HepG2 (cell line): Measurements from ENCODE around the gene ZC3H12A. TPM values are rescaled to one million over a fixed set of nuclear protein-coding genes. Genes with fewer than 3 reads are reported as not detected.
A peak's percentile ranks its signal among the peaks of the same experiment; 100 is the strongest.

Source experiments
- ATAC-seq: fragments of 200-7000 bp; cut with Tn5 transposase; 3 replicates; pipeline ENCODE4 v1.9.1; 2020; ENCODE audit warnings: mild to moderate bottlenecking, moderate library complexity
- BruUV-seq: library from RNA; stranded (reverse); fragments of 400-500 nt; replicated peaks from 2 replicates; lab custom pipeline; 2021; lab: Mats Ljungman, UMichigan
- CTCF ChIA-PET: fragments of 300-600 bp; formaldehyde crosslinking; extraction: SDS; loops from one replicate; lab custom pipeline; 2021; ENCODE audit warnings: low total read pairs, inconsistent platforms, low intra/inter-chr PET ratio; lab: Yijun Ruan, JAX
- POLR2A ChIA-PET: fragments of 350-600 bp; sonication (Branson Sonifier 250); formaldehyde crosslinking; loops from one replicate; lab custom pipeline; 2020; ENCODE audit warnings: antibody characterized with exemption, inconsistent platforms; lab: Yijun Ruan, JAX
- DNase-seq: peaks from one replicate; pipeline ENCODE4 v3.0.0-alpha.2; 2015; ENCODE audit warnings: low spot score
- FAIRE-seq: peaks from 3 replicates; lab custom pipeline; 2011; peaks lifted over from hg19 to GRCh38; lab: Jason Lieb, UNC
- H2AFZ ChIP-seq: one replicate; pipeline ENCODE4 v1.6.1; 2011; ENCODE audit warnings: low read length, inconsistent platforms
- H3K27ac ChIP-seq: fragments of 300-600 bp; 3 replicates; pipeline ENCODE4 v1.8.0; 2011; ENCODE audit warnings: mixed run types, mild to moderate bottlenecking, mixed read lengths, low read length, inconsistent platforms; ENCODE audit not compliant: insufficient read depth; ENCODE audit errors: extremely low read length
- H3K27me3 ChIP-seq, 2 experiments: fragments of 200-600 bp in 1 of 2; 2 replicates in 1 of 2; 3 replicates in 1 of 2; pipeline versions ENCODE4 v1.6.0 to v1.8.0; 2011; ENCODE audit warnings: low read length in 2 of 2, mild to moderate bottlenecking in 2 of 2, moderate library complexity in 2 of 2, inconsistent platforms in 1 of 2; ENCODE audit not compliant: insufficient read depth in 2 of 2, control insufficient read depth in 1 of 2
- H3K36me3 ChIP-seq, 2 experiments: fragments of 200-600 bp in 1 of 2; replicated peaks in 1 of 2; 2 replicates in 1 of 2; 3 replicates in 1 of 2; pipeline versions ENCODE4 v1.5.1 to v1.8.0; 2011; ENCODE audit warnings: low read length in 2 of 2, inconsistent platforms in 1 of 2; ENCODE audit not compliant: insufficient read depth in 2 of 2, control insufficient read depth in 1 of 2
- H3K4me1 ChIP-seq: 2 replicates; pipeline ENCODE4 v1.5.1; 2012; ENCODE audit warnings: low read length, inconsistent platforms; ENCODE audit not compliant: insufficient read depth
- H3K4me2 ChIP-seq: 2 replicates; pipeline ENCODE4 v1.6.0; 2011; ENCODE audit warnings: low read depth, low read length, inconsistent platforms
- H3K4me3 ChIP-seq, 3 experiments: fragments of 200-600 bp in 1 of 3; sonication (generic), shearing (Covaris generic) in 1 of 3; replicated peaks in 1 of 3; 2 replicates each; pipeline ENCODE4 v1.5.1; 2011 to 2016; ENCODE audit warnings: low read length in 3 of 3, inconsistent platforms in 2 of 3, low read depth in 2 of 3, mild to moderate bottlenecking in 2 of 3, control low read depth in 1 of 3, mixed read lengths in 1 of 3; ENCODE audit not compliant: insufficient read depth in 1 of 3
- H3K79me2 ChIP-seq: one replicate; pipeline ENCODE4 v1.6.1; 2011; ENCODE audit warnings: low read length, inconsistent platforms; ENCODE audit not compliant: insufficient read depth
- H3K9ac ChIP-seq: 2 replicates; pipeline ENCODE4 v1.6.0; 2011; ENCODE audit warnings: mild to moderate bottlenecking, low read depth, low read length, inconsistent platforms; ENCODE audit not compliant: insufficient read depth
- H3K9me3 ChIP-seq: 2 replicates; pipeline ENCODE4 v1.5.1; 2012; ENCODE audit warnings: mild to moderate bottlenecking, low read length
- H4K20me1 ChIP-seq: 2 replicates; pipeline ENCODE4 v1.6.0; 2011; ENCODE audit warnings: inconsistent platforms, mild to moderate bottlenecking, low read length, moderate library complexity; ENCODE audit not compliant: insufficient read depth
- BRCA1 ChIP-seq: sonication (generic); formaldehyde crosslinking; IDR thresholded peaks from 2 replicates; pipeline ENCODE4 v1.4.0; 2020; ENCODE audit warnings: missing genetic modification reagents
- DRAP1 ChIP-seq: IDR thresholded peaks from 2 replicates; pipeline ENCODE4 v1.6.1; 2016; ENCODE audit warnings: missing genetic modification reagents, missing compliant biosample characterization
- ERF ChIP-seq: IDR thresholded peaks from 2 replicates; pipeline ENCODE4 v1.6.1; 2018; ENCODE audit warnings: missing biosample characterization, missing genetic modification reagents
- MAFG ChIP-seq: sonication (generic); formaldehyde crosslinking; IDR thresholded peaks from 2 replicates; pipeline ENCODE4 v1.5.1; 2020; ENCODE audit warnings: mild to moderate bottlenecking, missing genetic modification reagents
- MYPOP ChIP-seq: sonication (generic); formaldehyde crosslinking; IDR thresholded peaks from 2 replicates; pipeline ENCODE4 v1.8.1; 2023; ENCODE audit warnings: mild to moderate bottlenecking, moderate library complexity, missing genetic modification reagents
- PBX2 ChIP-seq: IDR thresholded peaks from 2 replicates; pipeline ENCODE4 v1.6.1; 2016; ENCODE audit warnings: control low read depth
- SMC3 ChIP-seq: IDR thresholded peaks from 2 replicates; pipeline ENCODE4 v1.6.1; 2011; ENCODE audit warnings: low read length, improper control_type of control experiment
- THAP9 ChIP-seq: sonication (generic); formaldehyde crosslinking; IDR thresholded peaks from 2 replicates; pipeline ENCODE4; 2020; ENCODE audit warnings: missing genetic modification reagents, mild to moderate bottlenecking, borderline replicate concordance
- ZGPAT ChIP-seq: IDR thresholded peaks from 2 replicates; pipeline ENCODE4 v1.6.1; 2016; ENCODE audit warnings: mild to moderate bottlenecking
- ZNF280B ChIP-seq: sonication (generic); formaldehyde crosslinking; IDR thresholded peaks from 2 replicates; pipeline ENCODE4 v1.5.0; 2020; ENCODE audit warnings: missing genetic modification reagents, mild to moderate bottlenecking, borderline replicate concordance
- ZNF331 ChIP-seq: sonication (generic); formaldehyde crosslinking; IDR thresholded peaks from 2 replicates; pipeline ENCODE4 v1.4.0; 2020; ENCODE audit warnings: missing genetic modification reagents
- ZNF691 ChIP-seq: sonication (generic); formaldehyde crosslinking; IDR thresholded peaks from 2 replicates; pipeline ENCODE4 v1.4.0; 2020; ENCODE audit warnings: missing genetic modification reagents, low read depth, mild to moderate bottlenecking, borderline replicate concordance
- WGBS: methylation state at CpG from one replicate; pipeline ENCODE4 v1.1.6; 2017; ENCODE audit warnings: low lambda C conversion rate; 5-methylcytosine and 5-hydroxymethylcytosine counted together
- in situ Hi-C: cut with HindIII; loops from 2 replicates; pipeline ENCODE4 v1.10.0; 2017; ENCODE audit warnings: low pct_unique_long_range_greater_than_20kb; ENCODE audit not compliant: extremely low pct_ligation_motif_present
- intact Hi-C: fragments of 100-400 bp; cut with micrococcal nuclease; formaldehyde crosslinking; loops from one replicate; pipeline ENCODE4 v1.10.0; 2022; ENCODE audit not compliant: unreplicated experiment
- polyA plus RNA-seq, 8 experiments: library from polyadenylated mRNA; depleted of rRNA in 3 of 8; stranded (reverse) in 7 of 8; unstranded in 1 of 8; fragments of >200 nt; fragmentation: Illumina TruSeq in 4 of 8; extraction: Trizol in 4 of 8; gene quantifications; 2 replicates each; pipeline versions ENCODE4 v1.2.1 to v1.2.3, GENCODE V29; 2011 to 2016; ENCODE audit warnings: low read depth in 4 of 8, missing spikeins in 1 of 8, mixed read lengths in 1 of 8; ENCODE audit not compliant: insufficient read depth in 1 of 8
- total RNA-seq, 5 experiments: library from RNA; depleted of rRNA; stranded (reverse); fragments of >200 nt; fragmentation: Illumina TruSeq; extraction: Trizol; gene quantifications; 2 replicates each; pipeline ENCODE4 v1.2.3, GENCODE V29; 2016; ENCODE audit warnings: low read depth in 1 of 5

Gene ZC3H12A
- total and polyA plus RNA-seq, 2 of the 13 experiments (the other 11 are each of a cell fraction or from before 2014, with no cell fraction given) = 6.8 to 13.3 TPM

- no peaks in the 10 kb centered on the region for H3K9me3 ChIP-seq
- CTCF ChIA-PET = interaction anchor here (1.1 to 3.2 kb wide), 4 partner anchors 13 to 32 kb away, joined by 3 to 61 read pairs (median 7); partner anchors contain the start of gene ZC3H12A
- intact Hi-C loops = loop anchor here (1.0 kb wide), 1 partner anchor 32 kb away; no protein-coding TSS in a partner anchor
- no peak overlapping the region for H3K4me2 ChIP-seq
- ATAC-seq (peak; percentile 73), DNase-seq (peak; percentile 47), FAIRE-seq (peak; percentile 82)
- H2AFZ ChIP-seq = no peak overlapping the region
- no peaks in the 10 kb centered on the region for H3K79me2 ChIP-seq
- POLR2A ChIA-PET = interaction anchor here (0.7 to 4.3 kb wide), 7 partner anchors 10 to 33 kb away, joined by 3 to 57 read pairs (median 3); partner anchors contain the start of gene ZC3H12A
- no TSS peak for BruUV-seq
- 33% methylated on average over 7 of the region's 10 CpGs for WGBS
- H3K27me3 ChIP-seq = no peaks in the 10 kb centered on the region
- H3K27ac ChIP-seq = no peak overlapping the region
- H4K20me1 ChIP-seq = no peaks in the 10 kb centered on the region
- no peak overlapping the region for H3K9ac ChIP-seq
- H3K4me3 ChIP-seq = no peak overlapping the region
- peaks cover 10% of the 10 kb centered on the region for H3K4me1 ChIP-seq
- in situ Hi-C loops = loop anchor here (5.0 kb wide), 1 partner anchor 35 kb away; no protein-coding TSS in a partner anchor
- peaks cover 14 to 37% of the 10 kb centered on the region in 2 experiments for H3K36me3 ChIP-seq
- TF ChIP-seq SMC3 (peak; percentile 65), ZGPAT (peak; percentile 51; the same call in 1 of the 2 replicates), MAFG (CRISPR knock-in tag) (no peak), MYPOP (CRISPR knock-in tag) (no peak), ZNF331 (no peak), ZNF280B (no peak), DRAP1 (no peak), BRCA1 (CRISPR knock-in tag) (no peak), ZNF691 (no peak), THAP9 (CRISPR knock-in tag) (no peak), ERF (no peak), PBX2 (CRISPR knock-in tag) (no peak)
Measured at GRCh38 chr1:37486680-37487618, 12.6 kb downstream of the ZC3H12A start.
